WTC11 (cell line): ENCODE data around the gene RABGGTA.

ENCODE experiments used
- CTCF ChIP-seq: fragments of 200-600 bp; IDR thresholded peaks from 2 replicates; pipeline ENCODE4 v1.8.0; 2022; ENCODE audit warnings: antibody characterized with exemption
- ESRRA ChIP-seq: sonication (generic); formaldehyde crosslinking; IDR thresholded peaks from 2 replicates; pipeline ENCODE4 v1.8.1; 2022; ENCODE audit warnings: mild to moderate bottlenecking, missing genetic modification reagents, borderline replicate concordance
- JAZF1 ChIP-seq: fragments of 250-450 bp; sonication (Bioruptor Pico); IDR thresholded peaks from 2 replicates; pipeline ENCODE4 v1.9.0; 2021; ENCODE audit warnings: moderate library complexity, mild to moderate bottlenecking, inconsistent platforms
- MAX ChIP-seq: sonication (generic); formaldehyde crosslinking; IDR thresholded peaks from 2 replicates; pipeline ENCODE4 v1.8.0; 2022; ENCODE audit warnings: mild to moderate bottlenecking, missing genetic modification reagents
- TEAD1 ChIP-seq: sonication (generic); formaldehyde crosslinking; IDR thresholded peaks from 2 replicates; pipeline ENCODE4 v1.8.0; 2022; ENCODE audit warnings: mild to moderate bottlenecking, missing genetic modification reagents
- ZNF121 ChIP-seq: sonication (generic); formaldehyde crosslinking; IDR thresholded peaks from 2 replicates; pipeline ENCODE4 v1.8.0; 2023; ENCODE audit warnings: missing genetic modification reagents
- ZNF263 ChIP-seq: sonication (generic); formaldehyde crosslinking; IDR thresholded peaks from 2 replicates; pipeline ENCODE4 v1.8.1; 2022; ENCODE audit warnings: low read depth, mild to moderate bottlenecking, moderate library complexity, missing genetic modification reagents

GRCh38 chr14:24231263-24232120 lies 39.9 kb downstream of the RABGGTA start:
- TF ChIP-seq CTCF (no peak), JAZF1 (CRISPR knock-in tag) (no peak), ZNF263 (CRISPR knock-in tag) (no peak), TEAD1 (no peak), ZNF121 (no peak), ESRRA (CRISPR knock-in tag) (no peak), MAX (CRISPR knock-in tag) (no peak)
